NCI-H1105 (cell line): ENCODE measurements around the gene TMEM272.

ENCODE experiments used
- DNase-seq: peaks from one replicate; lab custom pipeline; 2025; lab: John Stamatoyannopoulos, UW

TMEM272 gene, protein sequence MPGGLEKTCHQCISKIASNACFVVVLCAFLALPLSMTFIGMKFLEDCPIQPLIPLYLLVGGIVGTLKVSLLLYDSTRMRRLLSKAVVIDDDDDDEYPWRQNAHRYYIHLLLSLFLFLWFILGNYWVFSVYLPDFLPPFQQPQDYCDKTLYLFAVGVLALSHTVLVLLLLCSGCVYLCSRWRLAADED

GRCh38 chr13:51844862-51845573 lies at the start of gene TMEM272:
Gene TMEM272 (minus strand): TSS chr13:51845177. CDS start chr13:51838530, 6,647 bp downstream.
- DNase-seq: no peak

DNA sequence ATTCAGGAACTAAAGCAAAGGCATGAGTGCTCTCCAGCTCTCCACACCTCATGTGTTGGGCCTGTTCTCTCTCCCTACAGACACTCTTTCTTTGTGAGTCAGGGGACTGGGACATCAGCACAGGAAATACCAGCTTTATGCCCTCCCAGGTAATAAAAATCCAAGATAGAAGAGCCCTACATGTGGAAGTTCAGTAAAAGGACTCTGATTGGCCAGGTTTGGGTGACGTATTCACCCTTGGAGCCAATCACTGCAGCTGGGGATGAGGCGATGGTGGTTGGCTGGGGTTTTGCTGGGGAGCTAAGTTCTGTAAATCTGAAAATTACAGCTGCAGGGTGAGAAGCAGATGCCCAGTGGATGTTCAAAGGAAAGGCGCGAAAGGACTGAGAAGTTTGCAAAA lies 49.3 kb upstream of the TMEM272 start:
- DNase-seq: no peak

- DNase-seq: no peak
These were observed 47.7 kb upstream of the TMEM272 start for GRCh38 chr13:51892657-51893056.

DNA sequence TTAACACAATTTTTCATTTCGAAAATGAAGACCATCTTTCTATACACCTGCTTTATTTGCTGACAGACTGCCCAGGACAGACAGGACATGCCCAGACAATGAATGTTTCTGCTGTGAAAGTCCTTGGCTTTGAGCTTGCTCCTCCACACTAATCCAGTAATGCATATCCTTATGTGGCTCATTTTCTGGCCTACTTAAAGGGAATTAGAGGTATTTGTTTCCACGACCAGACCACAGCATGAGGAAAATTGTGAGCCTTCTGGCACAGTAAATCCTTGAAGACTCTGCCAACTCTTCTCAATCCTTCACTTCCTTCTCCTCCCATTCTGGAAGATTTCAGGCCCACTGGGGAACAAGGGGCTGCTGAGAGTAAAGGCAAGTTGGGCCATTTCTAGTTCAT lies 42.5 kb upstream of the TMEM272 start:
- no peak for DNase-seq

GRCh38 chr13:51885651-51886050 lies 40.7 kb upstream of the TMEM272 start:
- no peak for DNase-seq

DNA sequence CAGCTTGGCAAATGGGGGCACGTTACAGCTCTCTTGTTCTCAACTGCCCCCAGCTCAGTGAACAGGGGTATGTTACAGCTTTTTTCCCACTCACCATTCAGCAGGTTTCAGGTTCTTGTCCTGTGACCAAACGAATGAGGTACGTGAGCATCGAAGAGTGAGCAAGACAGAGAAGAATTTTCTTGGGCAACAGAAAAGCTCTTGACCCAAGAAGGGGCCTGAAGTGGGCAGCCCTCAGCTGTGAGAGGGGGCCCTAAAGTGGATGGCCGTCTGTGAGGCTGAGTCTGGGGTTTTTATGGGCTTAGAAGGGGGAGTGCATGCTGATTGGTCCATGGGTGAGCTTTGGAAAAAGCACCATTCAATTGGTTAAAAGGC lies 38.2 kb upstream of the TMEM272 start:
- DNase-seq: no peak

DNA sequence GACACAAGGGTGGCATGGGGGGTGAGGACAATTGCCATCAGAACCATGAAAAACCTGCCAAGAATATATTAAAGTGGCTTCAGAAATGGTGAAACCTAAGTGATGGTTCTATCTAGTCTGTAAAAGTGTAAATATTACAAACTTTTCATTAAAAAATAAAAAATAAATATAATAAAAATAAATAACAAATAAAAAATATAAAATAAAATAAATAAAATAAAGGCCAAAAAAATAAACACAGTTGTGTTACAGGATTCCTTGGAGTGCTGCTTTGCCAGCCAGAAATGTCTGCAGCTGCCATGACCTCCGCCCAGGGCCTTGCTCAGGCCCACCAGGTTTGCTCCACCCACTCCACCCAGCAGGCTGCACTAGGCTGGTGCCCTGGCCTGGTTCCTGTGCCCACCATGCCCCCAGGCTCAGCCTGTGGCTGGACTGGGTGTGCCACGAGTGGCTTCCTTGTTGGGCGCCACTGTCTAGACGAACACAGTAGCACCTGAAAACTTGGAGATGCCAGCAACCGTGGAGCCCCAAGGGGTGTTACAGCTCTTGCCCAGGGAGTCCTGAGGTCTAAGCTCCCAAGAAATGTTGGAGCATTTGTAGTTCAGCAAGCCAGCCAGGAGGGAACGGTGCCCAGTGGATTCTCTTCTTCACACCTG lies 37.7 kb upstream of the TMEM272 start:
- DNase-seq: no peak

DNA sequence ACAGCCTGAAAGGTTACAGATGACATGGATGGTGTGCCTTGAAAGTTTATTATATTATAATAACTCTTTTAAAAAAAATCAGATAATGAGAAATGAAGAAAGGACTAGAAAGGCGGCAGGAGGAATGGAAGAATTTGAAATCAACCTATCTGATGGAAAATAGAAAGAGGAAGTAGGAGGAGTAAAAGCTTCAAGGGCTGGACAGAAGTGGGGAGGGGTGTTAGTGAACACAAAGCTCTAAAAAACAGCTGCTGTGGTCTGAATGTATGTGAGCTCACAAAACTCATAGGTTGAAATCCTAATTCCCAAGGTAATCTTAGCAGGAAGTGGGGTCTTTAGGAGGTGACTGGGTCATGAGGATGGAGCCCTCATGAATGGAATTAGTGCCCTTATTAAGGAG lies 36.3 kb upstream of the TMEM272 start:
- no peak for DNase-seq

- no peak for DNase-seq
These were observed 34.2 kb upstream of the TMEM272 start for GRCh38 chr13:51879133-51879532.

- DNase-seq: no peak
These were observed 29.7 kb upstream of the TMEM272 start for GRCh38 chr13:51874651-51875050.

DNA sequence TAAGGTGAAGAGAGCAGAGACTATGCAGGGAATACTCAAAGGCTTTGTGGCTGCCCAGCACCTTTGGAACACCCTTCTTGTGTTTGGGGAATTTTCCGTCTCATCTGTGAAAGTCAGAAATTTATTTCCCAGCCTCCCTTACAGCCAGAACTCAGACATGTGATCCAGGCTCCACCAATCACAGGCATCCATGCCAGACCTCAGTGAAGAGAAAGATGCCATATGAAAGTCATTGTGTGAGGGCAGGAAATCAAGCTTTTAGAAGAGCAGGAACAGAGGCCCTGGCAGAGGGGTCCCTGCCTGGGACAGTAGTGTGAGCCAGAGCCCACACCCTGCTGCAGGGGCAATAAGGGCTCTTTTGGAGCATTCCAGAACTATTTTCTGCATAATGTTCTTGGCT lies 28.9 kb upstream of the TMEM272 start:
- no peak for DNase-seq

DNA sequence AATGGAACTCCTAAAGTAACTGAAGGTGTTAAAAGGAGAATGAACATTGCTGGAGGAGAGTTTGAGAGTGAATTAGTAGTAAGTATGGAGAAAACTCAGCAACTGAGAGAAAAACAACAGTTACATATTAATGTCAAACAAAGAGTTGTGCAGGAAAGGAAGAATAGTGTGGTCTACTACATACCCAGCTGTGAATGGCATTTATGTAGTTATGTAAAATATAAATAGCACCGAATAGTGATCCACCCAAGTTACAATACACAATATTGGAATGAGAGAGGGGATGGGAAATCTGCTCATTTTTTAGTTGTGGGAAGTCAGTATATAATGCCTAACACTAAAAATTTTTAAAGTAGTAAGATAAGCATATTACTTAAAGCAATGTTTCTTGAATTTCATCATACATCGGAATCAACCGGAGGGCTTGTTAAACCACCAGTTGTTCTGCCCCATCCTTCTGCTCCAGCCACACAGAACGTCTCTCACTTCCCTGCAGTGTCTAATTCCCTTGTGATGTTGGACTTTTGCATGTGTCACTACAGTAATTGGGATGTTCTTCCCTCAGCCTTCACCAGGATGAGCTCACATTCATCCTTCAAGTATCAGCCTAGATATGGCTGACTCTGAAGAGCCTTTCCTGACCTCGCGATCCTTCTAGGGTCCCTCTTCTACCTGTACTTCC lies 28.3 kb upstream of the TMEM272 start:
- no peak for DNase-seq

GRCh38 chr13:51870616-51871015 lies 25.6 kb upstream of the TMEM272 start:
- no peak for DNase-seq

DNA sequence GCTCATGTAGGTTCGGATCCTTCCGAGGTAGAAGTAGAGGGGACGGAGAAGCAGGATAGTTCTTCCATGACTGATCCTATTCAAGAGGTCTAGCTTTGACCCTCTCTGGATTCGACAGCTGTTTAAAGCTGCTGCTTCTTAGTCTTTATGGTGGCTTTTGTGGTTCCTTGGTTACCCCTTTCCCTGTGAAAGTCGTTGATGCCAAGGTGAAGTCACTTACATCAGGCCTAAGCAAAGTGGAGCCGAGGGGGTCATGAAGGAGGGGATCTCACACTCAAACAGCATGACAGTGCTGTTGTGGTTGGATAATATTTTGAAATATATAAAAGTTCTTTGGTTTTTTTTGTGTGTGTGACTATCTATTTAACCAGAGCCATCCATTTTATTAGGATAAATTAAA lies 24.9 kb upstream of the TMEM272 start:
- no peak for DNase-seq

- no peak for DNase-seq
These were observed 22.1 kb upstream of the TMEM272 start for GRCh38 chr13:51867062-51867461.

DNA sequence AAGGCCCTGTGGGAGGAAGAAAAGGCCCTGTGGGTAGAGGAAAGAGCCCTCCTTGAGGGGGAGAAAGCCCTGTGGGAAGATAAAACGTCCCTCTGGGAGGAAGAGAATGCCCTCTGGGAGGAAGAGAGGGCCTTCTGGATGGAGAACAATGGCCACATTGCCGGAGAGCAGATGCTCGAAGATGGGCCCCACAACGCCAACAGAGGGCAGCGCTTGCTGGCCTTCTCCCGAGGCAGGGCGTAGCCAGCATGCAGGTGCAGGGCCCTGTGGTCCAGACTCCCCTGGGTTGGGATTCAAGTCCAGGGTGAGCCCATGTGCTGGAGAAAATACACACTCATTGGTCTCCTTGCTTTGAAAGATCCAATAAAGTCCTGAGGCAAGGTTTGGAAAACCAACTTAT lies 20.9 kb upstream of the TMEM272 start:
- DNase-seq: no peak

DNA sequence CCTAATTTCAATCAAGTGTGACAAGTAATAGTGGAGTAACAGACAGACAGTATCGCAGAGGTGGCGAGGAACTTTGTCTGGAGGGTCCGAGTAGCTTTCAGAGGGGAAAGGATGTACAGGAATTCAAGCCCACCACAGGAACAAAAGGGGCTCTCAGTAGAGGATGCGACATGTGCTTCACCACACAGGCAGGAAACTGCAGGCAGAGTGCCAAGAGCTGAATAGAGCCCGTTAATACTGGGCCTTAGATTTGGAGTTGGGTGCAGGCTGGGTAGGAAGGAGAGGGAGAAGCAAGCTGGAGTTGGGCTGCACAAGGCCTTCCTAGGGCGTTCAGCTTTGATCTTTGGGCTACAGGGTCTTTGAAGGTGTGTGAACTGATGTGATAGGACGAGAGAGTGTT lies 18.0 kb upstream of the TMEM272 start:
- DNase-seq: no peak

- DNase-seq: no peak
These were observed 16.8 kb upstream of the TMEM272 start, which contains the start of gene CCDC70 for GRCh38 chr13:51861723-51862300. Gene CCDC70 (plus strand): TSS chr13:51861969. CDS start chr13:51865412, 3,443 bp downstream.

DNA sequence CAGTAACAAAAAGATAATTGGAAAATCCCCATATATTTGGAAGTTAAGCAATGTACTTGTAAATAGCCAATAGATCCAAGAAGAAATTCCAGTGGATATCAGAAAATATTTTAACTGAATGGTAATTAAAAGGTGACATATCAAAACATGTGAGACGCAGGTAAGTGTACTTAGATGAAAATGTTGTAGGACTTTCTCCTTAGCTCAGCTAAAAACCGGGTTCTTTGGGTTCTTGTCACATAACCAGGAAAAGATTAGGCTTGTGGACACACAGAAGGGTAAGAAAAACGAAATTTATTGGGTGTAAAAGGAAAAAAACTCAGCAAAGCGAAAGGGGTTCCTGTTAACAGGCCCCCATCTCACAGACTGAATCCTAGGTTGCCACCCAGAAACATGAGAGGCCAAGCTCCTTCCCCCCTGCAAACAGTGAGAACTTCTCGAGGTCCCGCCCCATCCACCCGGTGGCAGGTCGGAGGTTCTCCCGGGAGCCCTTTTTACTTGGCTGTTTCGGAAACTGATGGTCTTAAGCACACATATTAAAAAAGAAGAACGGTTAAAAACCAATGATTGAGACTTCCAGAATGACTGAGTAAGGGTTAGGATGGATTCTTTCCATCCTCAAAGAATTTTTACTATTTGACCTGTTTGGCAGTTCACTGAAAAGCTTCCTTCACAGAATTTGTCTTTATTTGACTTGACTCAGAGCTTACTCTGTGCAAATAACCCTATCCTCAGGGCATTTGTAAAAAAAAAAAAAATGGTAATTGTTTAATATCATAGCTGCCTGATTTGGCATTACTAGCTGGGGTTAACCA lies 13.7 kb upstream of the TMEM272 start:
- DNase-seq: no peak

DNA sequence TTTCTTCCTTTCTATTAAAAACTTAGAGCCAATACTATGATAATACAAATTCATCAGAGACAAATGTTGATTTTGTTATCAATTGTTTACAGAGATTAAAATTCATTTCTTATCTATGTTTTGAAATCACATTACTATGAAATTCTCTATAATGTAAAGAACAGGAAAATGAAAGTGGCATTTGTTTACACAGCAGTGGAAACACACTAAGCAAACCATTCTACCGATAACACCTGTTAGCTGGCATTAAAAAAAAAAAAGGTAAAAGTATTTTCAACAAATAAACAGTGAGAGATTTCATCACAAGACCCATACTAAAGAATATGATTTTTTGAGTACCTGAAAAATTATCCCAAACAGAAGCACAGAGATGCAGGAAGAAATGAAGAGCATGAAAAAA lies 12.0 kb upstream of the TMEM272 start:
- no peak for DNase-seq

DNA sequence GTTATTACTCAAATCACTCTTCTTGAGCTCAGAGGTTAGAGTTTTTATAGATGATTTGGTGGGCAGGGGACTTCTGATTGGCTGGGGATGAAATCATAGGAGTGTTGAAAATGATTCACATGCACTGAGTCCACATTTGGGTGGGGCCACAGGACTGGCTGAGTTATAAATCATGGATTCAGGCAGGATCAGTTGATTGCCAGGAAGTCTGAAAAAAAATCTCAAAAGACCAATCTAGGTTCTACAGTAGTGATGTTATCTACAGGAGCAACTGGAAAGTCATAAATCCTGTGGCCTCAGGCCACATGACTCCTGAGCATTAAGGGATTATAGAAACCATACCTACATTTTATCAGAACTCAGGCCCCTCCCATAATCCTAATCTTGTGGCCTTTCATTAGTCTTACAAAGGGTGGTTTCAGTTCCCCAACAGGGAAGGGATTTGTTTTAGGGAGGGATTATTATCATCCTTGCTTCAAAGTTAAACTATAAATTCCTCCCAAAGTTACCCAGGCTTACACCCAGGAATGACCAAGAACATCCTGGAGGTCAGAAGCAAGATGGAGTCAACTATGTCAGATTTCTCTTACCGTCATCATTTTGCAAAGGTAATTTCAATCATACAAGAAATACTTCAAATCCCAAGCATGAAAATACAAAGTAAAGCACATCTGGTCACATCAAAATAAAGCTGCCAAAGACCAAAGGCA lies 11.2 kb upstream of the TMEM272 start:
- DNase-seq: no peak
